Measurements from ENCODE around the gene AARS1. TPM values are rescaled to one million over a fixed set of nuclear protein-coding genes. Genes with fewer than 3 reads are reported as not detected.
"Not testable (repeated sequence)": the region's sequence is repeated elsewhere in the genome, so short reads cannot be mapped to it uniquely, and the experiment has no call there.

Gene AARS1
- total RNA-seq, 1 experiment from 2014 or later: 36.5 TPM

DNA sequence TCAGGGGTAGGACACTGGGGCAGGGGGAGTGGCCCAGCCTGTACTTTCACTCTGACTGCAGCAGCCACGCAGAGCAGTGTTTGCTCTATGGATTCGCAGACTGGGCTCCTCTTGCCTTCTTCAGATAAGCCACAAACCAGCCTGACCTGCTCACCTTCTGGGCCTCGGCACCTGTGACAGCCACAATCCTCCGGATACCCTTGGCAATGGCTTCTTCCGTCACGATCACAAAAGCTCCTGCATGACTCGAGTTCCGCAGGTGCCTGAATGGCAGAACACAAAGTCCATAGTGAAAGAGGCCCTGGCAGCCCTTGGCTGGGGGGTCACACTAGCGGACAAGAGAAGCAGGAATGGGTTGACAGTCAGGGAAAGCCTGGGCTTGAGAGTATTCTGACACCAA lies 33.7 kb downstream of the AARS1 start:
- no peaks in the 10 kb centered on the region for H3K27me3 ChIP-seq
- no peaks in the 10 kb centered on the region for H3K4me1 ChIP-seq
- H3K9me3 ChIP-seq (replicated peaks): no peaks in the 10 kb centered on the region
- no peak overlapping the region for H3K27ac ChIP-seq
- peaks cover 37% of the 10 kb centered on the region for H3K36me3 ChIP-seq
- no peak for DNase-seq
- no peak overlapping the region for H3K4me3 ChIP-seq

DNA sequence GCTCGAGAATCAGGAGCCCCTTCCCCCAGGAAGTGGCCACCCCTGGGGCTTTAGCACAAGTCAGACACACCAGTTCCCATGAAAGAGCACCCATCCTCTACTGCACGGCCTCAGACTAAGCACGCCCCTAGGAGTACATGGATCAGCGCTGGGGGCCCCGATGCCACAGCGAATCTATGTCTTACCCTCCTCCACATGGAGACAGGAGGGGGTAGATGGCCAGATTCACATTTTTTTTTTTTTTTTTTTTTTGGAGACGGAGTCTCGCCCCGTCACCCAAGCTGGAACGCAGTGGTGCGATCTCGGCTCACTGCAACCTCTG lies 34.4 kb downstream of the AARS1 start:
- H3K27ac ChIP-seq: no peak overlapping the region
- peaks cover 32% of the 10 kb centered on the region for H3K36me3 ChIP-seq
- H3K27me3 ChIP-seq: no peaks in the 10 kb centered on the region
- no peak overlapping the region for H3K4me3 ChIP-seq
- H3K4me1 ChIP-seq: no peaks in the 10 kb centered on the region
- no peaks in the 10 kb centered on the region for H3K9me3 ChIP-seq (replicated peaks)
- DNase-seq: no peak

DNA sequence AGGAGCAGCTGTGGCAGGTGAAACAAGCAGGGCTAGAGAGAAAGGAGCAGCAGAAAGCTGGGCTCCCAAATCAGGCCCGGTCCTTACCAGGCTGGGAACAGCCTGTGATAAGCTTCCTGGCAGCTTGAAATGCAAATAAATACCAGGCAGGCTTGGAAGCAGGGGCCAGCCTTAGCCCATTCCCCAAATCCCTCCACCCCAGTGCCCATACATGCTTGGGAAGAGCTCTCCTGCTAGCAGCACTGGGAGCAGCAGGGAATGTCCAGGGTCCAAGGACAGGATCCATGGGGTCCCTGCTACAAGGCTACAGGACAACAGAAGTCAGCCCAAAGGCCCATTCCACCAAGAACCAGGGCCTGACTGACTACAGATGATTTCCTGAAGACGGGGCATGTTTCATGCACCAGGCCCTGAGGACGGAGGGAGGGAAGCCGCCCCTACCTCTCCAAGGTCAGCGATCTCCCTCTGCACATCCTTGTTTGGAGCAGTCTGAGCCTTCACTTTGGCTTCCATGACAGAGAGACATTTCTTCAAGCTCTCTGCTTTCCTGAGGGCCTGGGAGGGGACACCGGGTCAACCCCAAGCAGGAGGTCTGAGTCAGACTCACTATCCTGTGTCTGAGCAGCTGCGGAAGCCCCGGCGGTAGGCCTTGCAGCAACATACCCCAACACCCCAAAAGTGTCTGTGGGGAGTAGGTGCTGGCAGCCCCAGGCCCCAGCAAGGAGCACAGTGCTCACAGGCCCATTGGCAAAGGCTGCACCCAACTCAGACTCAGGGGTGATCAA lies 34.9 kb downstream of the AARS1 start:
- Histone ChIP-seq H3K36me3 (peaks cover 28% of the 10 kb centered on the region), H3K4me3 (no peak overlapping the region), H3K27me3 (no peaks in the 10 kb centered on the region), H3K4me1 (no peaks in the 10 kb centered on the region), H3K27ac (no peak overlapping the region), H3K9me3 (replicated peaks) (no peaks in the 10 kb centered on the region)
- DNase-seq: no peak

DNA sequence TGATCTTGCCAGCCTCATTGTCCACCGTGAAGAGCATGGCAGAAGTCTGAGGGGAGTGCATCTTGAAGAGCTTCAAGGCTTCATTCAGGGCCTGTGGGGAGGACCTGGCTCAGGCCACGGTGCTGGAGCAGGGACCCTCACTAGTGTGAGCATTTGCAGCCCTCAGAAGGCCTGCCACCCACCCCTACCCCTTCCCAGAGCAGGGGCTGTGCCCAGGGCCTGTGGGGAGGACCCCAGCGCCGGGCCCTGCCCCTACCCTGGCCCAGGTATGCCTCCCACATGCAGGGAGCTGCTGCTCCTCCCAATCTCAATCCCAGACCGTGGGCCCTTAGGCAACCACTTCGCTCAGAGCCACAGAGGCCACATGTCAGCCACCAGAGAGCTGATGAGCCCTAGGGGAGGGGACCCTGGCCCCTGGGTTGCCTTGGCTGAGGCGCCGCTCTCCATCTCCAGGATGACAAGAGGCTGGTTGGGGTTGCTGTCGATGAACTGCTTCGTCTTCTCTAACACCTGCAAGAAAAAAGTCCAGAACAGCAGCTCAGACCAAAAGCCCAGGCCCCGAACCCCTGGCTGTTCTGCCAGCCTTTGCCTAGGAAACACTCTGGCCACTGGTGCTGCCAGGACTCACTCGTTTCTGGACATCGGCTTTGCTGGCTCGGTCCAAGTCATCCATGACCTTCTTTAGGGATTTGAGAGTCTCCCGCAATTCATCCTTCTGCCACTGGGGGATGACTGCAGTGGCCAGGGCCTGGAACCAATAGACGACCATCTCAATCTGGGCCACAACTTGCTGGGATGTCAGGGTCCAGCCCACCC lies 35.8 kb downstream of the AARS1 start:
- Histone ChIP-seq H3K27ac (no peak overlapping the region), H3K27me3 (no peaks in the 10 kb centered on the region), H3K4me1 (no peaks in the 10 kb centered on the region), H3K9me3 (replicated peaks) (no peaks in the 10 kb centered on the region), H3K36me3 (peaks cover 26% of the 10 kb centered on the region), H3K4me3 (no peak overlapping the region)
- peak in 1 of 2 experiments; percentile 40 for DNase-seq

DNA sequence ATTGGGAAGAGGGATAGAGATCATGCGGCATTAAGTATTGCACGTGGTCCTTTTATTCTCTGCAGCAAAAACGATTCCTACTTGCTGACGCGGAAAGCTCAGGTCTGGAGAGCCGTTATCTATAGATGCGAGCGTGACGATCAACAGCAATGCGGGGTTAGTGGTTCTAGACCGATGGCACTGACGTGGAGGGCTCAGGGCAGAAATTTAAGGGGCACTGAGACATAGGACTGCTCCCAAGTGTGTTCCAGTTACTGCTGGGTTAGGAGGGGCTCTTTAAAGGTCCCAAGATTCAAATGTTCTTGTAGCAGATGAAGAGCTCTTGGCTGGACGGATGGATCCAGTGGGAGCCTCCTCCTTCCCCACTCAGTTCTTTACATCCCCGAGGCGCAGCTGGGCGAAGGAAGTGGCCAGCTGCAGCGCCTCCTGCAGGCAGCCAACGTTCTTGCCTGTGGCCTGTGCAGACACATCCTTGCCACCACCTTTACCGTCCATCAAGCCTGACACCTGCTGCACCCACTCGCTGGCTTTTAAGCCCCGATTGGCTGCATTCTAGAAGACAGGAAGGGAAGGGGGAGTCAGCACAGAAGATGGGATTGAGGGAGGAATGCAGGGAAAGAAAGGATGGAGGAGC lies 36.8 kb downstream of the AARS1 start:
- no peak overlapping the region for H3K27ac ChIP-seq
- no peaks in the 10 kb centered on the region for H3K27me3 ChIP-seq
- no peak overlapping the region for H3K4me3 ChIP-seq
- H3K4me1 ChIP-seq: no peaks in the 10 kb centered on the region
- DNase-seq: peak in 1 of 2 experiments; percentile 13
- peaks cover 23% of the 10 kb centered on the region for H3K36me3 ChIP-seq
- no peaks in the 10 kb centered on the region for H3K9me3 ChIP-seq (replicated peaks)

DNA sequence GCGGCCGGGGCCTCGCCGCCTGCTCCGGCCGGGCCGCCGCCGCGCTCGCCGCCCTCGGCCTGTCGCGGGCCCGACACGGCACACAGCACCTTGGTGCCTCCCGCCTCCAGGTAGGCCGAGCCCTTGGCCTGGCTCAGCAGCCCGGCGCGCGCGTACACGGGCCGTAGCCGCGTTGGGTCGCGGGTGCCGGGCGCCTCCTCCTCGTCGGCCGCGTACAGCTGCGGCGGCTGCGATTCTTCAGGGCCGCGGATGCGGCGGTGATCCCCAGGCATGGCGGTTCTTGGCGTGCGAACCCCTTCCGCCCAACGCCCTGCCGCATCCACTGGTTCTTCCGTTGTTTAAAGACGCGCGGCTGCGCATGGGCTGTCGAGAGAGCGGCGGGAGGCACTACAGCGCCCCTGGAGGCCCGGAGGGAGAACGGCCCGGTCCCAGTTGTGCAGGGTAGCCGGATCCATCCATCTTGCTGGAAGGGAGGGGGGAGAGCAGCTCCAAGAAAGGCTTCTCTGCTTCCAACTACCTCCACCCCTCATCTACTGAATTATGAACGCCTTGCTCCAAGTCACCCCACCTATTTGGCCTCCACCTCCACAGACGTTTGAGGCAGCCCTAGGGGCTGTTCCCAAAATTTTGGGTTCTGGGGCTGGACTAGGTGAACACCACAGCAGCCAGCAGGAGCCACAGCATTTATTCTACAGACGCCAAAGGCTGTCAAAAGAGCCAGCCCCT lies 37.5 kb downstream of the AARS1 start, which contains the start of gene EXOSC6:
EXOSC6 (minus strand) TSS at position 312 of the 726 bp plus-strand sequence; CDS start at position 272, 40 bp downstream.
- Histone ChIP-seq H3K27me3 (no peaks in the 10 kb centered on the region), H3K9me3 (replicated peaks) (no peaks in the 10 kb centered on the region), H3K4me3 (peak within 1 kb of the TSS; percentile 92), H3K4me1 (no peaks in the 10 kb centered on the region), H3K36me3 (peaks cover 22% of the 10 kb centered on the region), H3K27ac (peak within 1 kb of the TSS; percentile 68; the same call in 1 of the 2 replicates)
- peak; percentile 88 for DNase-seq

DNA sequence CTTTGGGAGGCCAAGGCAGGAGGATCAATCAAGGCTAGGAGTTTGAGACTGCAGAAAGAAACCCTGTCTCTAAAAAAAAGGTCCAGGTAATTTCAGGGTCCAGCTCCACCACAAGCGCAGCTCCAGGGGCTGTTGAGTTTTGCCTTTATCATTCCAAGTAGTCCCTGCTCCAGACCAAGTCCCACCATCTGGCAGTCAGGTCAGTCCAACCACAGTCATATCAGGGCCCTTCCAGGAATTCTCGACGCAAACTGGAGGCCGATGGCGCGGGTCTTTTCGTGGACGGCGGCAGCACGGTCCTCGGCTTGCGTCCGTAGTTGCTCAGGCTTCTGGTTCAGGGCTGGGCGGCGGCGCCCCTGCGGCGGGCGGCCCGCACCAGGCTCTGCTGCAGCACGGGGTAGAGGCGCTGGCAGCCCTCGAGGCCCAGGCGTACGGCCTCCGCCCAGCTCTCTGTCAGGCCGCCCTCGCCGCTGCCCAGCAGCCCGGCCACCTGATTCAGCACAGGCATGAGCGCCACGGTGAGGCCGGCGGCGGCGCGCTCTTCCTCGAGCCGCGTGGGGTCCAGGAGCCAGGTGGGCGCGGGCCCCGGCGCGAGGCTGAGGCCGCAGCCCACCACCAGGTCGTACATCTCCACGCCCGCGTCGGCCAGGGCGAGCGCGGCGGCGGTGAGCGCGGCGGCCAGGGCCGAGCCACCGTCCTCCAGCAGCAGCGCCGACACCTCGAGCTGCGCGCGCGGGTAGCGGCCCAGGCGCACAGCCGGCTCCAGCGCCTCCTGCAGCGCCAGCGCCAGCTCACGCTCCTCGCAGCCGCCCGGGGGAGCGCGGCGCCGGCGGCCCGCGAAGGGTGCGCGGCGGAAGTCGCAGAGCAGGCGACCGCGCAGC lies 38.3 kb downstream of the AARS1 start:
- Histone ChIP-seq H3K9me3 (replicated peaks) (no peaks in the 10 kb centered on the region), H3K27ac (no peak overlapping the region), H3K4me3 (peak overlapping the region; percentile 92), H3K36me3 (peaks cover 22% of the 10 kb centered on the region), H3K4me1 (no peaks in the 10 kb centered on the region), H3K27me3 (no peaks in the 10 kb centered on the region)
- DNase-seq: no peak

DNA sequence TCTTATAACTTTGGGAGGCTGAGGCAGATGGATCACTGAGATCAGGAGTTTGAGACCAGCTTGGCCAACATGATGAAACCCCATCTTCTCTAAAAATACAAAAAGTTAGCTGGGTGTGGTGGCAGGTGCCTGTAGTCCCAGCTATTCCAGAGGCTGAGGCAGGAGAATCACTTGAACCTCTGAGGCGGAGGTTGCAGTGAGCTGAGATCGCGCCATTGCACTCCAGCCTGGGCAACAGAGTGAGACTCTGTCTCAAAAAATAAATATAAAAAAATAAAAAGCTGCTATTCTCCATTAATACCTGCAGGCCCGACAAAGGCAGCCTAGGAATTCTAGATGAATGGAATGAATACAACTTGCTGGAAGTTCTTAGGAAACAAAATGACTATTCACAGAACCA lies 39.6 kb downstream of the AARS1 start:
- not testable (repeated sequence) for H3K27ac ChIP-seq; H3K4me3 ChIP-seq; H3K4me1 ChIP-seq; DNase-seq; H3K9me3 ChIP-seq (replicated peaks); H3K27me3 ChIP-seq
- peaks cover 19% of the 10 kb centered on the region for H3K36me3 ChIP-seq

DNA sequence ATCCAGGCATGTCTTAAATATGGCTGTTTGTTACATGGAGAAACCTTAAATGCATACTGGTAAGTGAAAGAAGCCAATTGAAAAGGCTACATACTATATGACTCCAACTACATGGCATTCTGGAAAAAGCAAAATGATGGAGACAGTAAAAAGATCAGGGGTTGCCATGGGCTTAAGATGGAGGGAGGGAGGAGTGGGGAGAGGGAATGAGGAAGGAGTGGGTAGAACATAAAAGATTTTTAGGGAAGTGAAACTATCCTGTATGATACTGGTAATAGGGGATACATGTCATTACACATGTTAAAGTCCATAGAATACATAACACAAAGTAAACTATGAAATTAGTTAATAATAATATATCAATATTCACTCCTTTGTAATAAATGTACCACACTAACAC lies 50.5 kb downstream of the AARS1 start:
- not testable (repeated sequence) for H3K4me1 ChIP-seq; H3K27me3 ChIP-seq; H3K9me3 ChIP-seq (replicated peaks); H3K27ac ChIP-seq; H3K36me3 ChIP-seq; H3K4me3 ChIP-seq; DNase-seq

DNA sequence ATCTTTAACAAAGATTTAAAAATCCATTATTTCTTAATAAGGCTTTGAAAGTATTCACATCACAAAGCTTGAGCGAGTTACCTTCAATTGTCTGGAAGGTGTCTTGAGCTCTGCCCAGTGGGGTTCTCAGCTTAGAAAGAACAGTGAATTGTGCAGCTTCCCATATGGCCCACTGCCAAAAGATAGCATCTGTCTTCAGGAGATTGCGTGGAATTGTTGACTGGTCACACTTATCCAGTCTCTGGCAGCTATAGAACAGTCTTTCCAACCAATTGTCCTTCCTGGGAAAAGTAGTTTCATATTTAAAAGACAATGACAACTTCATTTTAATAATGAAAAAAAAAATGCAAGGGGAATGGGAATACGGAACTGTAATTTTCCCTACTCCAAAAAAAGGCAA lies 57.5 kb downstream of the AARS1 start:
- H3K27me3 ChIP-seq; H3K4me1 ChIP-seq; H3K36me3 ChIP-seq; H3K27ac ChIP-seq; H3K4me3 ChIP-seq; H3K9me3 ChIP-seq (replicated peaks): not testable (repeated sequence)
- DNase-seq: peak in 1 of 2 experiments; percentile 23

DNA sequence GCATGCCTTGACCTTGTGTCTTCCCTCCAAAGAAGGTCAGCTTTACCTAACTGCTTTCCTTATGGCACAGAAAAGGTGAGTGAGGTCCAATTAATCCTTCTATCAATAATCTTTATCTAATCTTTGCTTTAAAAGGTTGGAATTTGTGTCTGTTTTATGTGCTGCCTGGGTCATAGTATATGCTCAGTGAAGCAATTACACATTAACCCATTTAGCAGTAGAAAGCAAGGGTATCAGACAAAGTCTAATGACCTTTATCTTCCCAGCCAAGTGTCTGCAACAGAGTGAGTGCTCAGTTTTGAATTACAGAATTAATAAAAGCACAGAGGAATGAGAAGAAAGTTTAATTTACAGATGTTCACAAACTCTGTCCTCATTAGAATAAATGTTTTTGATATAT lies 63.3 kb downstream of the AARS1 start:
- not testable (repeated sequence) for H3K27ac ChIP-seq; DNase-seq; H3K36me3 ChIP-seq; H3K4me3 ChIP-seq; H3K27me3 ChIP-seq; H3K9me3 ChIP-seq (replicated peaks); H3K4me1 ChIP-seq

DNA sequence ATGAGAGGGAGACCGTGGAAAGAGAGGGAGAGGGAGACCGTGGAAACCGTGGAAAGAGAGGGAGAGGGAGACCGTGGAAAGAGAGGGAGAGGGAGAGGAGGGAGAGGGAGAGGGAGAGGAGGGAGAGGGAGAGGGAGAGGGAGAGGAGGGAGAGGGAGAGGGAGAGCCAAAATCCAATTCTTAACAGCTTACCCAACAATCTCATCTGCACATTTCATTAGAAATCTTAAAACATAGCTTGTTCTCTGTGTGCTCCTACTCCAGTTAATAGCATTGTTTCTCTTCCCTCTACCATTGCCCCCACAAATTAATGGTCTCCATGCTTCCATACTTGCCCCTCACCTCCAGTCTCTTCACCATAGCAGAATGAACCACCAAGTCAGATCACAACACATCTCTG lies 63.9 kb downstream of the AARS1 start:
- H3K9me3 ChIP-seq (replicated peaks); H3K4me1 ChIP-seq; H3K4me3 ChIP-seq; H3K27me3 ChIP-seq; H3K36me3 ChIP-seq; DNase-seq; H3K27ac ChIP-seq: not testable (repeated sequence)

DNA sequence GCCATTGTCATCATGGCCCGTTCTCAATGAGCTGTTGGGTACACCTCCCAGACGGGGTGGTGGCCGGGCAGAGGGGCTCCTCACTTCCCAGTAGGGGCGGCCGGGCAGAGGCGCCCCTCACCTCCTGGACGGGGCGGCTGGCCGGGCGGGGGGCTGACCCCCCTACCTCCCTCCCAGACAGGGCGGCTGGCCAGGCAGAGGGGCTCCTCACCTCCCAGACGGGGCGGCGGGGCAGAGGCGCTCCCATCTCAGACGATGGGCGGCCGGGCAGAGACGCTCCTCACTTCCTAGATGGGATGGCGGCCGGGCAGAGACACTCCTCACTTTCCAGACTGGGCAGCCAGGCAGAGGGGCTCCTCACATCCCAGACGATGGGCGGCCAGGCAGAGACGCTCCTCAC lies 64.7 kb downstream of the AARS1 start:
- not testable (repeated sequence) for H3K4me1 ChIP-seq; DNase-seq; H3K27ac ChIP-seq; H3K36me3 ChIP-seq; H3K4me3 ChIP-seq; H3K9me3 ChIP-seq (replicated peaks); H3K27me3 ChIP-seq

DNA sequence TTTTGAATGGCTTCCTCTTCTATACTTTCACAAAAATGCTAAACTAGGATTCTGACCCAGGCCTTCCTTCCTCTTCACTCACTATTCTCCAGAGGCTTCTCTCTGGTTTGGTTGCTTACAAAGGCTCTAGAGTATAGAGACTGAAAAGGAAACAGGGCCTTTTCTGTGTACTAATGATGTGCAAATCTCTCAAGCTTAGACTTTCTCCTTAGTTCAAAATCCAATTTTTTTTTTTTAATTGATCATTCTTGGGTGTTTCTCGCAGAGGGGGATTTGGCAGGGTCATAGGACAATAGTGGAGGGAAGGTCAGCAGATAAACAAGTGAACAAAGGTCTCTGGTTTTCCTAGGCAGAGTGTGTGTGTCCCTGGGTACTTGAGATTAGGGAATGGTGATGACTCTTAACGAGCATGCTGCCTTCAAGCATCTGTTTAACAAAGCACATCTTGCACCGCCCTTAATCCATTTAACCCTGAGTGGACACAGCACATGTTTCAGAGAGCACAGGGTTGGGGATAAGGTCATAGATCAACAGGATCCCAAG lies 65.3 kb downstream of the AARS1 start:
- not testable (repeated sequence) for H3K4me1 ChIP-seq; H3K27ac ChIP-seq; DNase-seq; H3K27me3 ChIP-seq; H3K9me3 ChIP-seq (replicated peaks); H3K36me3 ChIP-seq; H3K4me3 ChIP-seq
